ENCODE data around the gene ZNF571. TPM values are rescaled to one million over a fixed set of nuclear protein-coding genes. Genes with fewer than 3 reads are reported as not detected.
A peak's percentile ranks its signal among the peaks of the same experiment; 100 is the strongest.

The ZNF571 gene
- 6.2 TPM for total RNA-seq (2021; ENCODE audit: unreplicated experiment)
- polyA plus RNA-seq (2012; ENCODE audit: insufficient read length) = 2.0 TPM
- percentile 60 among the genes with signal in this experiment for Bru-seq, nascent RNA
- BruChase-seq, experiment 1, labeled RNA remaining after a 2-hour chase = percentile 74 among the genes with signal in this experiment
- BruChase-seq, experiment 2, labeled RNA remaining after a 6-hour chase = percentile 68 among the genes with signal in this experiment
- long read RNA-seq, partial matches to known transcripts = 1 of 5 reads
- long read RNA-seq, other reads (novel, unspliced or antisense) = 2 of 5 reads

GRCh38 chr19:37594304-37594981 is at the start of gene ZNF571, which contains the start of gene ZNF540:
Gene ZNF571, minus strand, starts transcription at chr19:37594792. Its CDS starts 8,116 bp downstream, at chr19:37586676.
Gene ZNF540, plus strand, starts transcription at chr19:37594876. Its CDS starts 3,572 bp downstream, at chr19:37598448.
- intact Hi-C loops (cut with micrococcal nuclease; ENCODE audit: unreplicated experiment) = loop anchor here (1.0 kb wide), 1 partner anchor 31 kb away; no protein-coding TSS in a partner anchor
- no TSS peak for BruUV-seq (replicated peaks)
- ATAC-seq = peak; percentile 99

GRCh38 chr19:37635076-37636056 is 40.8 kb upstream of the ZNF571 start:
- no peak overlapping the region for H3K4me3 ChIP-seq (ENCODE audit: low read depth in 2 of 2, low read length in 2 of 2)
- in situ Hi-C loops (cut with HindIII; ENCODE audit: low pct_unique_long_range_greater_than_20kb, low sequenced_read_pairs) (no loop called here), intact Hi-C loops (cut with micrococcal nuclease; ENCODE audit: unreplicated experiment) (no loop called here)
- TF ChIP-seq TCF7L2 (IDR thresholded peaks at IDR 0.05; ENCODE audit: low read depth, low read length) = no peak
- no peak for TF ChIP-seq CTCF (IDR thresholded peaks at IDR 0.05)
- TF ChIP-seq POLR2AphosphoS5 (IDR thresholded peaks at IDR 0.05; ENCODE audit: low read depth, low read length) = no peak
- no peak for TF ChIP-seq SIN3A (IDR thresholded peaks at IDR 0.05; ENCODE audit: borderline replicate concordance, insufficient read depth, low read depth, low read length)
- no peak for TF ChIP-seq REST (IDR thresholded peaks at IDR 0.05; ENCODE audit: insufficient read depth in 1 of 2, low read depth in 2 of 2, low read length in 1 of 2)
- H3K9me3 ChIP-seq (ENCODE audit: control insufficient read depth, insufficient read depth, low read depth, low read length) = peaks cover 87% of the 10 kb centered on the region
- ChIA-PET CTCF (no interaction called here), POLR2A (no interaction called here)
- H3K36me3 ChIP-seq (ENCODE audit: control insufficient read depth, insufficient read depth, low read length) = peaks cover 8% of the 10 kb centered on the region
- DNase-seq (ENCODE audit: low read depth, low spot score) = no peak
- H3K4me1 ChIP-seq (ENCODE audit: control insufficient read depth, insufficient read depth, low read length) = no peaks in the 10 kb centered on the region
- no peaks in the 10 kb centered on the region for H3K27me3 ChIP-seq (ENCODE audit: control insufficient read depth, insufficient read depth, low read length)
- ATAC-seq = no peak
- TSS peak; percentile 13 for BruUV-seq (replicated peaks)
- no peak overlapping the region for H3K27ac ChIP-seq (ENCODE audit: low read length)

More at GRCh38 chr19:37594304-37594981, at the start of gene ZNF571, which contains the start of gene ZNF540:
- ChIA-PET POLR2A (no interaction called here), CTCF (interaction anchor here (0.6 kb wide), 1 partner anchor 251 kb away, joined by 7 read pairs; no protein-coding TSS in a partner anchor)
- TF ChIP-seq TCF7L2 (IDR thresholded peaks at IDR 0.05; ENCODE audit: low read depth, low read length) (peak; percentile 89), SIN3A (IDR thresholded peaks at IDR 0.05; ENCODE audit: borderline replicate concordance, insufficient read depth, low read depth, low read length) (0 out of 2 replicates have a peak, but pooled peaks have one; percentile 24), CTCF (IDR thresholded peaks at IDR 0.05) (no peak), POLR2AphosphoS5 (IDR thresholded peaks at IDR 0.05; ENCODE audit: low read depth, low read length) (peak; percentile 84)
- no peaks in the 10 kb centered on the region for H3K36me3 ChIP-seq (ENCODE audit: control insufficient read depth, insufficient read depth, low read length)
- H3K27me3 ChIP-seq (ENCODE audit: control insufficient read depth, insufficient read depth, low read length) = no peaks in the 10 kb centered on the region
- peak within 1 kb of the TSS; percentile 81 for H3K27ac ChIP-seq (ENCODE audit: low read length)
- no peaks in the 10 kb centered on the region for H3K4me1 ChIP-seq (ENCODE audit: control insufficient read depth, insufficient read depth, low read length)
- H3K4me3 ChIP-seq (ENCODE audit: low read depth in 2 of 2, low read length in 2 of 2) = peak within 1 kb of the TSS; percentile 78 to 96
- DNase-seq (ENCODE audit: low read depth, low spot score) = peak; percentile 85
- peaks cover 14% of the 10 kb centered on the region; the same call in 1 of the 2 replicates for H3K9me3 ChIP-seq (ENCODE audit: control insufficient read depth, insufficient read depth, low read depth, low read length)
- in situ Hi-C loops (cut with HindIII; ENCODE audit: low pct_unique_long_range_greater_than_20kb, low sequenced_read_pairs) = no loop called here
